Activated B cell treated with CpG ODN at 0.5 μM for 24 hours (primary cell): ENCODE data around the gene APBA2. TPM values are rescaled to one million over a fixed set of nuclear protein-coding genes. Genes with fewer than 3 reads are reported as not detected.

Source experiments
- ATAC-seq: fragments of 200-7000 bp; cut with Tn5 transposase; one replicate; pipeline ENCODE4 v1.10.0; 2021; ENCODE audit warnings: low read depth, mild to moderate bottlenecking, moderate library complexity
- CTCF ChIA-PET: fragments of 350-600 bp; sonication (Branson Sonifier 250); formaldehyde crosslinking; loops from one replicate; lab custom pipeline; 2021; ENCODE audit warnings: antibody characterized with exemption; lab: Charles Lee
- POLR2A ChIA-PET: fragments of 350-600 bp; sonication (Branson Sonifier 250); formaldehyde crosslinking; loops from one replicate; lab custom pipeline; 2021; ENCODE audit warnings: antibody characterized with exemption; lab: Charles Lee
- DNase-seq: peaks from one replicate; pipeline ENCODE4 v3.0.0; 2022
- H3K27ac Mint-ChIP-seq: one replicate; pipeline ENCODE4 v1.8.0; 2020; ENCODE audit warnings: mixed read lengths
- H3K27me3 Mint-ChIP-seq: one replicate; pipeline ENCODE4 v1.8.0; 2021; ENCODE audit warnings: mixed read lengths
- H3K36me3 Mint-ChIP-seq: one replicate; pipeline ENCODE4 v1.8.0; 2021; ENCODE audit warnings: low read depth, mixed read lengths
- H3K4me1 Mint-ChIP-seq: one replicate; pipeline ENCODE4 v1.8.0; 2021; ENCODE audit warnings: mixed read lengths
- H3K4me3 Mint-ChIP-seq: one replicate; pipeline ENCODE4 v1.8.0; 2020; ENCODE audit warnings: mild to moderate bottlenecking, mixed read lengths
- H3K9me3 Mint-ChIP-seq: one replicate; pipeline ENCODE4 v1.8.0; 2020; ENCODE audit warnings: mixed read lengths
- CTCF ChIP-seq: fragments of 200-600 bp; IDR thresholded peaks from one replicate; pipeline ENCODE4 v1.8.0; 2022; ENCODE audit warnings: antibody characterized with exemption, mild to moderate bottlenecking
- intact Hi-C: fragments of 100-400 bp; cut with micrococcal nuclease; formaldehyde crosslinking; loops from one replicate; pipeline ENCODE4 v1.15.1; 2024
- total RNA-seq: library from RNA; stranded (reverse); gene quantifications from 2 replicates; pipeline ENCODE4 v1.2.3, GENCODE V29; 2022

The APBA2 gene
- total RNA-seq, 1 donor from 2014 or later = not detected

- POLR2A ChIA-PET = no interaction called here
- ATAC-seq (no peak), DNase-seq (no peak)
- no peak overlapping the region for H3K4me3 Mint-ChIP-seq
- no peak overlapping the region for H3K27ac Mint-ChIP-seq
- no peaks in the 10 kb centered on the region for H3K4me1 Mint-ChIP-seq
- H3K27me3 Mint-ChIP-seq = no peaks in the 10 kb centered on the region
- no peaks in the 10 kb centered on the region for H3K9me3 Mint-ChIP-seq
- CTCF ChIA-PET = no interaction called here
- intact Hi-C loops = no loop called here
- TF ChIP-seq CTCF = no peak
- no peaks in the 10 kb centered on the region for H3K36me3 Mint-ChIP-seq
These were observed 239.8 kb downstream of the APBA2 start for GRCh38 chr15:29125382-29126207.

GRCh38 chr15:29126208-29126536, 240.4 kb downstream of the APBA2 start:
- Mint-ChIP-seq H3K4me1 (no peaks in the 10 kb centered on the region), H3K27ac (no peak overlapping the region), H3K9me3 (no peaks in the 10 kb centered on the region), H3K27me3 (no peaks in the 10 kb centered on the region), H3K36me3 (no peaks in the 10 kb centered on the region), H3K4me3 (no peak overlapping the region)
- no peak for DNase-seq
- CTCF ChIA-PET = no interaction called here
- ATAC-seq = no peak
- intact Hi-C loops = no loop called here
- POLR2A ChIA-PET = no interaction called here
- no peak for TF ChIP-seq CTCF

- ATAC-seq = no peak
- no peak for TF ChIP-seq CTCF
- ChIA-PET POLR2A (no interaction called here), CTCF (no interaction called here)
- H3K9me3 Mint-ChIP-seq = no peaks in the 10 kb centered on the region
- H3K4me3 Mint-ChIP-seq = no peak overlapping the region
- H3K36me3 Mint-ChIP-seq = no peaks in the 10 kb centered on the region
- DNase-seq = no peak
- no peaks in the 10 kb centered on the region for H3K4me1 Mint-ChIP-seq
- H3K27ac Mint-ChIP-seq = no peak overlapping the region
- intact Hi-C loops = no loop called here
- H3K27me3 Mint-ChIP-seq = no peaks in the 10 kb centered on the region
These were observed 241.2 kb downstream of the APBA2 start for GRCh38 chr15:29126821-29127461.

GRCh38 chr15:29127506-29128430, 242.0 kb downstream of the APBA2 start:
- no peak for ATAC-seq
- TF ChIP-seq CTCF = no peak
- ChIA-PET POLR2A (no interaction called here), CTCF (no interaction called here)
- Mint-ChIP-seq H3K4me3 (no peak overlapping the region), H3K36me3 (no peaks in the 10 kb centered on the region), H3K27ac (no peak overlapping the region), H3K27me3 (no peaks in the 10 kb centered on the region), H3K9me3 (no peaks in the 10 kb centered on the region), H3K4me1 (no peaks in the 10 kb centered on the region)
- intact Hi-C loops = no loop called here
- DNase-seq = no peak

DNA sequence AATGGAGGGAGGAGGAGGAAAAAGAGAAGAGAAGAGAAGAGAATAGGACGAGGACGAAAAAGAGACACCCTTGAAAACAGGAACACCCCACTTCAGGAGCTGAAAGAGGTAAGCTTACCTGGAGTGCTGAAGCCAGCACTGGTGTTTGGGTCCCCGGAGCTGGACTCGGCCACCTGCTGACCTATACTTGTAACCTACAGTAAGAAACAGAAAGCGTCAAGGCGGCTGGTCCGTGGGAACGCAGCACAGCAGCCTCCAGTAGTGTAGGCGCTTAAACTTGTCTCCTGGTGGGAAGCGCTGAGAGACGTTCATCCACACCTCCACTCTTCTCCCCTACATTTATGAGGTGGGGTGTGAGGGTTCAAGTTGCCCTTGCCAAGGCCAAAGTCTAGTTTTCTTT, 242.9 kb downstream of the APBA2 start:
- no peak for DNase-seq
- Mint-ChIP-seq H3K4me3 (no peak overlapping the region), H3K36me3 (no peaks in the 10 kb centered on the region), H3K27me3 (no peaks in the 10 kb centered on the region), H3K4me1 (no peaks in the 10 kb centered on the region), H3K27ac (no peak overlapping the region), H3K9me3 (no peaks in the 10 kb centered on the region)
- intact Hi-C loops = no loop called here
- ATAC-seq = no peak
- POLR2A ChIA-PET = no interaction called here
- CTCF ChIA-PET = no interaction called here
- no peak for TF ChIP-seq CTCF
